GM18858 (cell line): ENCODE results near the gene KCNJ1.

Experiments
- ATAC-seq: cut with Tn5 transposase; IDR thresholded peaks from one replicate; pipeline ENCODE4 v1.9.1; 2021; ENCODE audit not compliant: unreplicated experiment

The KCNJ1 gene

GRCh38 chr11:128789497-128790150 lies 77.5 kb downstream of the KCNJ1 start:
- no peak for ATAC-seq
